Osteoblast (primary cell): ENCODE results near the gene CTH. TPM values are rescaled to one million over a fixed set of nuclear protein-coding genes. Genes with fewer than 3 reads are reported as not detected.

ENCODE experiments used
- DNase-seq: peaks from one replicate; pipeline ENCODE4 v3.0.0; 2011; ENCODE audit warnings: low spot score, mixed read lengths; ENCODE audit not compliant: insufficient read length; ENCODE audit errors: missing footprints
- H2AFZ ChIP-seq: 2 replicates; pipeline ENCODE4 v1.6.0; 2011; ENCODE audit warnings: mild to moderate bottlenecking, low read length
- H3K27ac ChIP-seq: 2 replicates; pipeline ENCODE4 v1.5.1; 2011; ENCODE audit warnings: mild to moderate bottlenecking, low read depth, low read length, moderate library complexity
- H3K27me3 ChIP-seq: 2 replicates; pipeline ENCODE4 v1.6.0; 2012; ENCODE audit warnings: mild to moderate bottlenecking, control low read depth, inconsistent platforms, low read length, moderate library complexity; ENCODE audit not compliant: insufficient read depth
- H3K36me3 ChIP-seq: 2 replicates; pipeline ENCODE4 v1.5.1; 2011; ENCODE audit warnings: mild to moderate bottlenecking, low read length, control low read depth, moderate library complexity; ENCODE audit not compliant: insufficient read depth
- H3K4me1 ChIP-seq: 2 replicates; pipeline ENCODE4 v1.5.1; 2011; ENCODE audit warnings: mild to moderate bottlenecking, low read length, control low read depth, moderate library complexity; ENCODE audit not compliant: insufficient read depth
- H3K4me2 ChIP-seq: 2 replicates; pipeline ENCODE4 v1.6.0; 2011; ENCODE audit warnings: mild to moderate bottlenecking, low read length; ENCODE audit not compliant: insufficient read depth
- H3K4me3 ChIP-seq: fragments of 200-600 bp; sonication (generic); 3 replicates; pipeline ENCODE4 v1.5.1; 2012; ENCODE audit warnings: mild to moderate bottlenecking, low read length, inconsistent platforms; ENCODE audit not compliant: insufficient read depth
- H3K79me2 ChIP-seq: 2 replicates; pipeline ENCODE4 v1.6.0; 2012; ENCODE audit warnings: mild to moderate bottlenecking, low read length, control low read depth, inconsistent platforms; ENCODE audit not compliant: insufficient read depth
- H3K9me3 ChIP-seq: 2 replicates; pipeline ENCODE4 v1.5.1; 2011; ENCODE audit warnings: low read depth, low read length, control low read depth
- H4K20me1 ChIP-seq: 2 replicates; pipeline ENCODE4 v1.6.0; 2012; ENCODE audit warnings: mild to moderate bottlenecking, low read length, control low read depth; ENCODE audit not compliant: insufficient read depth
- total RNA-seq: library from RNA; depleted of rRNA; stranded (reverse); fragments of >200 nt; gene quantifications from 2 replicates; pipeline ENCODE4 v1.2.3, GENCODE V29; 2012
- TF ChIP-seq, protein P1 (sequence below): IDR thresholded peaks from 2 replicates; pipeline ENCODE4 v1.5.1; 2011; ENCODE audit warnings: mild to moderate bottlenecking, low read depth, low read length, moderate library complexity; ENCODE audit errors: extremely low read depth

The CTH gene
- total RNA-seq, 1 donor = 11.2 TPM

DNA sequence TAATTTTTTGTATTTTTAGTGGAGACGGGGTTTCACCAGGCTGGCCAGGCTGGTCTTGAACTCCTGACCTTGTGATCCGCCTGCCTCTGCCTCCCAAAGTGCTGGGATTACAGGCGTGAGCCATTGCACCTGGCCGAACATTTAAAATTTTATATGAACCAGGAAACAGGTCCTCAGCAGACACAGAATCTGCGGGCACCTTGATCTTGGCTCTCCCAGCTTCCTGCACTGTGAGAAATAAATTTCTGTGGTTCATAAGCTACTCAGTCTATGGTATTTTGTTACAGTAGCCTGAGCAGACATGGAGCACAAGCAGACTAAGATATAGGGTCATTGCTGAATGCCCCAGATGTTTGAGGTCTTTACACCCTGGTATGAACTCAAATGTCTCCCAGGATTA is 23.6 kb upstream of the CTH start:
- TF ChIP-seq, protein P1, sequence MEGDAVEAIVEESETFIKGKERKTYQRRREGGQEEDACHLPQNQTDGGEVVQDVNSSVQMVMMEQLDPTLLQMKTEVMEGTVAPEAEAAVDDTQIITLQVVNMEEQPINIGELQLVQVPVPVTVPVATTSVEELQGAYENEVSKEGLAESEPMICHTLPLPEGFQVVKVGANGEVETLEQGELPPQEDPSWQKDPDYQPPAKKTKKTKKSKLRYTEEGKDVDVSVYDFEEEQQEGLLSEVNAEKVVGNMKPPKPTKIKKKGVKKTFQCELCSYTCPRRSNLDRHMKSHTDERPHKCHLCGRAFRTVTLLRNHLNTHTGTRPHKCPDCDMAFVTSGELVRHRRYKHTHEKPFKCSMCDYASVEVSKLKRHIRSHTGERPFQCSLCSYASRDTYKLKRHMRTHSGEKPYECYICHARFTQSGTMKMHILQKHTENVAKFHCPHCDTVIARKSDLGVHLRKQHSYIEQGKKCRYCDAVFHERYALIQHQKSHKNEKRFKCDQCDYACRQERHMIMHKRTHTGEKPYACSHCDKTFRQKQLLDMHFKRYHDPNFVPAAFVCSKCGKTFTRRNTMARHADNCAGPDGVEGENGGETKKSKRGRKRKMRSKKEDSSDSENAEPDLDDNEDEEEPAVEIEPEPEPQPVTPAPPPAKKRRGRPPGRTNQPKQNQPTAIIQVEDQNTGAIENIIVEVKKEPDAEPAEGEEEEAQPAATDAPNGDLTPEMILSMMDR = no peak
- H3K4me2 ChIP-seq = no peak overlapping the region
- no peaks in the 10 kb centered on the region for H3K79me2 ChIP-seq
- no peak overlapping the region for H3K4me3 ChIP-seq
- no peaks in the 10 kb centered on the region for H4K20me1 ChIP-seq
- no peak overlapping the region for H3K27ac ChIP-seq
- no peaks in the 10 kb centered on the region for H3K9me3 ChIP-seq
- DNase-seq = no peak
- H2AFZ ChIP-seq = no peak overlapping the region
- no peaks in the 10 kb centered on the region for H3K36me3 ChIP-seq
- peaks cover 2% of the 10 kb centered on the region for H3K27me3 ChIP-seq
- no peaks in the 10 kb centered on the region for H3K4me1 ChIP-seq

DNA sequence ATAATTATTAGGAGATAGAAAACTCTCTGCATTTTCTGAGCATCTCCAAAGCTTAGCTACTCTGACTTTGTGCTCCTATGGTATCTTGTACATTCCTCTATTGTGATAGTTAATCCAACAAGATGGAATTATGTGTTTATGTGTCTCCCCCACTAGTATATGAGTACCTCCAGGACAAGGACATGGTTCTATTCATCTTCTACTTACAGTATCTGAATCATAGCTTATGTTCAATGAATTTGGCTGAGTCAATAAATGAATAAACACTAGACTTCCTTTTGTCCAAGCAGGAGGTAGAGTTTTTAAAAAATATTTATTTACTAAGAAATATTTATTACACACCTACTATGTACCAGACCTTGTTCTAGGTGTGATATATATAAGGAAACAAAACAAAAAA is 18.4 kb upstream of the CTH start:
- Histone ChIP-seq H3K4me1 (no peaks in the 10 kb centered on the region), H3K27me3 (peaks cover 2% of the 10 kb centered on the region), H3K79me2 (no peaks in the 10 kb centered on the region), H3K9me3 (no peaks in the 10 kb centered on the region), H3K27ac (no peak overlapping the region), H3K36me3 (no peaks in the 10 kb centered on the region), H3K4me2 (no peak overlapping the region), H4K20me1 (no peaks in the 10 kb centered on the region), H2AFZ (no peak overlapping the region), H3K4me3 (no peak overlapping the region)
- DNase-seq = no peak
- TF ChIP-seq, protein P1 = no peak

DNA sequence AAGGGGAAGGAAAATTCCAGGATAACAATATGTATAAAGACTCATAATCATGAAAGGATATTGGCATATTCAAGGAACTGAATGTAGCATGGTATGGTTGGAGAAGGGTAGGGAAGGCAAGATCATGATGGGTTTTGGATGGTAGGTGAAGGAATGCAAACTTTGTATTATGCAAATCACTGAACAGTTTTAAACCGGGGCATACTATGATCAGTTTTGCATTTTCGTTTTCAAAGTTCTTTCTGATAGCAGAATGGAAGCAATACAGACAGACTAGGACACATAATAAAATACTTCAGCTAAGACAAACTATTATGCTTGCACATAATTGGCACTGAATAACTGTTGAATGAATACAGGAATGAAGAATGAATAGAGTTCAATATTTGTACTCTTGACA is 14.5 kb upstream of the CTH start:
- Histone ChIP-seq H3K27me3 (no peaks in the 10 kb centered on the region), H3K36me3 (no peaks in the 10 kb centered on the region), H3K9me3 (no peaks in the 10 kb centered on the region), H3K4me1 (no peaks in the 10 kb centered on the region), H4K20me1 (no peaks in the 10 kb centered on the region), H3K4me3 (no peak overlapping the region), H3K27ac (no peak overlapping the region), H3K79me2 (no peaks in the 10 kb centered on the region), H3K4me2 (no peak overlapping the region), H2AFZ (no peak overlapping the region)
- DNase-seq = no peak
- TF ChIP-seq, protein P1 = no peak

DNA sequence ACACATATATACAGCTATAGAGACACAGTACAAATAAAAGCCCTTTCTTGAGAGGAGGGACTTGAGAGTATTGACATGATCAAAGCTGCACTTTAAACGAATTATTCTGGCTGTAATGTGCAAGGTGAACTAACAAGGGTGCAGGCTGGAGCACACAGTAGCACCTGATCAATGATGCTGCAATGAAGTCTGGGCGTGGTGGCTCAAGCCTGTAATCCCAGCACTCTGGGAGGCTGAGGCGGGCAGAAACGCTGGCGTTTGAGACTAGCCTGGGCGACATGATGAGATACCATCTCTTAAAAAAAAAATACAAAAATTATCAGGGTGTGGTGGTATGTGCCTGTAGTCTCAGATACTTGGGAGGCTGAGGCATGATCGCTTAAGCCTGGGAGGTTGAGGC is 14.1 kb upstream of the CTH start:
- H3K4me3 ChIP-seq = no peak overlapping the region
- H3K9me3 ChIP-seq = no peaks in the 10 kb centered on the region
- TF ChIP-seq, protein P1 = no peak
- no peak overlapping the region for H3K4me2 ChIP-seq
- H4K20me1 ChIP-seq = no peaks in the 10 kb centered on the region
- H3K27ac ChIP-seq = no peak overlapping the region
- H2AFZ ChIP-seq = no peak overlapping the region
- DNase-seq = no peak
- no peaks in the 10 kb centered on the region for H3K27me3 ChIP-seq
- no peaks in the 10 kb centered on the region for H3K4me1 ChIP-seq
- no peaks in the 10 kb centered on the region for H3K36me3 ChIP-seq
- H3K79me2 ChIP-seq = no peaks in the 10 kb centered on the region
